GM12891 (cell line): Measurements from ENCODE around the gene GCK.
"Not testable (repeated sequence)": the region's sequence is repeated elsewhere in the genome, so short reads cannot be mapped to it uniquely, and the experiment has no call there.

ENCODE experiments used
- POLR2A ChIP-seq: IDR thresholded peaks from 2 replicates; pipeline ENCODE4 v1.6.1; 2011; ENCODE audit warnings: low read depth, low read length, control low read depth
- POLR2AphosphoS5 ChIP-seq: IDR thresholded peaks from 2 replicates; pipeline ENCODE4 v1.6.1; 2011; ENCODE audit warnings: low read depth, low read length, control low read depth

- not testable (repeated sequence) for TF ChIP-seq POLR2A, POLR2AphosphoS5
Observed at GRCh38 chr7:44174694-44174948, 14.6 kb downstream of the GCK start.
